B cell (primary cell): ENCODE results near the gene PCTP. TPM values are rescaled to one million over a fixed set of nuclear protein-coding genes. Genes with fewer than 3 reads are reported as not detected.

Source experiments
- ATAC-seq: fragments of 200-7000 bp; cut with Tn5 transposase; one replicate; pipeline ENCODE4 v1.10.0; 2021; ENCODE audit warnings: low read depth, mild to moderate bottlenecking, moderate number of reproducible peaks, moderate library complexity
- CTCF ChIA-PET: fragments of 350-600 bp; sonication (Branson Sonifier 250); formaldehyde crosslinking; loops from one replicate; lab custom pipeline; 2021; ENCODE audit warnings: antibody characterized with exemption, inconsistent platforms; lab: Charles Lee
- POLR2A ChIA-PET: fragments of 350-600 bp; sonication (Branson Sonifier 250); formaldehyde crosslinking; loops from one replicate; lab custom pipeline; 2021; ENCODE audit warnings: antibody characterized with exemption; lab: Charles Lee
- DNase-seq: peaks from one replicate; pipeline ENCODE4 v3.0.0; 2013
- H2AFZ ChIP-seq: 2 replicates; pipeline ENCODE4 v1.6.1; 2012; ENCODE audit warnings: mild to moderate bottlenecking, low read depth, low read length; ENCODE audit not compliant: insufficient read depth, poor library complexity, severe bottlenecking
- H3K27ac ChIP-seq, 2 donors: 1 replicate in 1 of 2; 2 replicates in 1 of 2; pipeline ENCODE4 v1.5.1; 2012 to 2013; ENCODE audit warnings: low read length in 2 of 2, mild to moderate bottlenecking in 2 of 2, moderate library complexity in 1 of 2
- H3K27me3 ChIP-seq, 4 experiments: fragments of 200-600 bp in 1 of 4; sonication (generic) in 1 of 4; replicated peaks in 1 of 4; 1 replicate in 2 of 4; 2 replicates in 2 of 4; pipeline versions ENCODE4 v1.6.1 to v1.7.0; 2013 to 2016; ENCODE audit warnings: low read length in 3 of 4, mild to moderate bottlenecking in 2 of 4, mixed read lengths in 1 of 4, moderate library complexity in 1 of 4; ENCODE audit not compliant: insufficient read depth in 4 of 4, control insufficient read depth in 3 of 4; ENCODE audit errors: control extremely low read depth in 1 of 4
- H3K36me3 ChIP-seq, 2 experiments: replicated peaks in 1 of 2; 1 replicate in 1 of 2; 2 replicates in 1 of 2; pipeline versions ENCODE4 v1.6.1 to v1.7.1; 2013; ENCODE audit warnings: low read length in 1 of 2; ENCODE audit not compliant: insufficient read depth in 2 of 2, control insufficient read depth in 1 of 2; ENCODE audit errors: control extremely low read depth in 1 of 2, extremely low read depth in 1 of 2
- H3K4me1 ChIP-seq, 2 donors: fragments of 200-600 bp in 1 of 2; sonication (generic) in 1 of 2; 1 replicate in 1 of 2; 2 replicates in 1 of 2; pipeline versions ENCODE4 v1.5.1 to v1.6.1; 2013 to 2017; ENCODE audit warnings: low read length in 2 of 2; ENCODE audit not compliant: control insufficient read depth in 2 of 2, insufficient read depth in 2 of 2
- H3K4me2 ChIP-seq: replicated peaks from 2 replicates; pipeline ENCODE3; 2012; ENCODE audit warnings: mild to moderate bottlenecking, low read depth, low read length; ENCODE audit not compliant: poor library complexity, severe bottlenecking
- H3K4me3 ChIP-seq, 5 experiments: fragments of 200-600 bp in 1 of 5; sonication (generic) in 1 of 5; 1 replicate in 3 of 5; 2 replicates in 2 of 5; pipeline versions ENCODE4 v1.5.1 to v1.7.0; 2011 to 2016; ENCODE audit warnings: low read length in 4 of 5, mild to moderate bottlenecking in 4 of 5, low read depth in 2 of 5, control low read depth in 1 of 5, moderate library complexity in 1 of 5; ENCODE audit not compliant: insufficient read depth in 1 of 5; ENCODE audit errors: control extremely low read depth in 1 of 5, extremely low read depth in 1 of 5
- H3K79me2 ChIP-seq: fragments of 200-600 bp; sonication (generic); one replicate; pipeline ENCODE4 v1.6.0; 2016; ENCODE audit warnings: low read length; ENCODE audit not compliant: control insufficient read depth, insufficient read depth
- H3K9ac ChIP-seq: fragments of 200-600 bp; sonication (generic); 2 replicates; pipeline ENCODE4 v1.6.1; 2017; ENCODE audit warnings: mild to moderate bottlenecking, low read length, moderate library complexity
- H3K9me3 ChIP-seq, 3 donors: one replicate each; pipeline versions ENCODE4 v1.6.1 to v1.7.1; 2013; ENCODE audit warnings: low read length in 2 of 3; ENCODE audit not compliant: control insufficient read depth in 2 of 3, insufficient read depth in 1 of 3; ENCODE audit errors: control extremely low read depth in 1 of 3
- H4K20me1 ChIP-seq: 2 replicates; pipeline ENCODE4 v1.6.0; 2012; ENCODE audit warnings: mild to moderate bottlenecking, low read length; ENCODE audit not compliant: insufficient read depth, control insufficient read depth, poor library complexity, severe bottlenecking
- H3K27ac Mint-ChIP-seq: one replicate; pipeline ENCODE4 v1.8.0; 2021; ENCODE audit warnings: mixed read lengths
- H3K27me3 Mint-ChIP-seq: one replicate; pipeline ENCODE4 v1.8.0; 2021; ENCODE audit warnings: mixed read lengths
- H3K4me1 Mint-ChIP-seq: one replicate; pipeline ENCODE4 v1.8.0; 2021; ENCODE audit warnings: mixed read lengths
- H3K4me3 Mint-ChIP-seq: one replicate; pipeline ENCODE4 v1.8.0; 2021; ENCODE audit warnings: mixed read lengths
- H3K9me3 Mint-ChIP-seq: one replicate; pipeline ENCODE4 v1.8.0; 2022; ENCODE audit warnings: mixed read lengths; ENCODE audit not compliant: insufficient read depth
- CTCF ChIP-seq: fragments of 200-600 bp; IDR thresholded peaks from one replicate; pipeline ENCODE4 v1.8.0; 2022; ENCODE audit warnings: antibody characterized with exemption, mild to moderate bottlenecking
- EZH2 ChIP-seq: IDR thresholded peaks from 2 replicates; pipeline ENCODE4 v1.6.1; 2012; ENCODE audit warnings: borderline replicate concordance, low read depth, mild to moderate bottlenecking, moderate library complexity, low read length; ENCODE audit not compliant: insufficient read depth, poor library complexity, severe bottlenecking
- WGBS: methylation state at CpG from one replicate; pipeline ENCODE4 v1.1.5; 2013; ENCODE audit warnings: missing lambda C conversion rate; ENCODE audit not compliant: insufficient coverage; 5-methylcytosine and 5-hydroxymethylcytosine counted together
- intact Hi-C: fragments of 100-400 bp; cut with micrococcal nuclease; formaldehyde crosslinking; loops from one replicate; pipeline ENCODE4 v1.10.0; 2022
- polyA plus RNA-seq: library from polyadenylated mRNA; depleted of rRNA; stranded (reverse); fragments of >200 nt; gene quantifications from 2 replicates; pipeline ENCODE4 v1.2.3, GENCODE V29; 2012
- total RNA-seq, 2 donors: library from RNA; stranded (reverse); fragments of 120-200 nt in 1 of 2; gene quantifications; 1 replicate in 1 of 2; 2 replicates in 1 of 2; pipeline versions ENCODE4 v1.2.3 to v1.2.4, GENCODE V29; 2013 to 2022

The PCTP gene
- total and polyA plus RNA-seq, 2 donors (not counting 1 experiment from before 2014, with no cell fraction given), result 3.2 to 9.0 TPM

GRCh38 chr17:55709984-55710383, 40.9 kb upstream of the PCTP start:
- Histone ChIP-seq H4K20me1 (no peaks in the 10 kb centered on the region), H3K27me3 (no peaks in the 10 kb centered on the region), H2AFZ (no peak overlapping the region), H3K27ac (no peak overlapping the region), H3K4me1 (no peaks in the 10 kb centered on the region), H3K4me3 (no peak overlapping the region), H3K9ac (no peak overlapping the region), H3K79me2 (no peaks in the 10 kb centered on the region), H3K4me2 (no peak overlapping the region), H3K9me3 (no peaks in the 10 kb centered on the region), H3K36me3 (no peaks in the 10 kb centered on the region)
- ChIA-PET POLR2A (no interaction called here), CTCF (interaction anchor here (0.8 to 1.6 kb wide), 4 partner anchors 8 to 184 kb away, joined by 4 to 8 read pairs (median 5); no protein-coding TSS in a partner anchor)
- Mint-ChIP-seq H3K27me3 (peaks cover 32% of the 10 kb centered on the region), H3K4me3 (no peak overlapping the region), H3K27ac (no peak overlapping the region), H3K4me1 (no peaks in the 10 kb centered on the region), H3K9me3 (no peaks in the 10 kb centered on the region)
- WGBS, result 92% methylated on average over 4 of the region's 4 CpGs
- no peak for DNase-seq
- intact Hi-C loops, result no loop called here
- no peak for ATAC-seq
- TF ChIP-seq EZH2, result no peak
- no peak for TF ChIP-seq CTCF

GRCh38 chr17:55710410-55710809, 40.4 kb upstream of the PCTP start:
- intact Hi-C loops, result no loop called here
- TF ChIP-seq CTCF (no peak), EZH2 (no peak)
- Histone ChIP-seq H3K79me2 (no peaks in the 10 kb centered on the region), H3K4me3 (no peak overlapping the region), H3K27ac (no peak overlapping the region), H2AFZ (no peak overlapping the region), H3K36me3 (no peaks in the 10 kb centered on the region), H3K4me1 (no peaks in the 10 kb centered on the region), H3K27me3 (no peaks in the 10 kb centered on the region), H3K9ac (no peak overlapping the region), H3K9me3 (no peaks in the 10 kb centered on the region), H3K4me2 (no peak overlapping the region), H4K20me1 (no peaks in the 10 kb centered on the region)
- no peak overlapping the region for H3K4me3 Mint-ChIP-seq
- H3K9me3 Mint-ChIP-seq, result no peaks in the 10 kb centered on the region
- DNase-seq (no peak), ATAC-seq (no peak)
- H3K27ac Mint-ChIP-seq, result no peak overlapping the region
- 87% methylated on average over 3 of the region's 3 CpGs for WGBS
- ChIA-PET POLR2A (no interaction called here), CTCF (interaction anchor here (0.7 to 1.6 kb wide), 4 partner anchors 7 to 185 kb away, joined by 3 to 8 read pairs (median 5); no protein-coding TSS in a partner anchor)
- H3K27me3 Mint-ChIP-seq, result peaks cover 32% of the 10 kb centered on the region
- no peaks in the 10 kb centered on the region for H3K4me1 Mint-ChIP-seq
